Stimulated activated CD4-positive, alpha-beta T cell treated with anti-CD3 and anti-CD28 coated beads, TNF-alpha, amount 100 ng/mL, for 24 hours (primary cell): ENCODE data around the gene SAPCD1.

ENCODE experiments used
- DNase-seq, 3 experiments: peaks; one replicate each; pipeline ENCODE4 v3.0.0-alpha.2; 2020; ENCODE audit warnings: low read depth in 3 of 3

SAPCD1 gene

GRCh38 chr6:31762356-31762755, at the start of gene SAPCD1:
TSS of gene SAPCD1 (plus strand) at chr6:31762656. CDS start at chr6:31763055, 399 bp downstream.
- DNase-seq, result no peak

- no peak for DNase-seq
These were observed 49.0 kb upstream of the SAPCD1 start for GRCh38 chr6:31713465-31713864.

GRCh38 chr6:31713991-31714684, 48.3 kb upstream of the SAPCD1 start:
- DNase-seq, result no peak

- DNase-seq, result no peak
These were observed 47.2 kb upstream of the SAPCD1 start, which contains the start of gene LY6G6D for GRCh38 chr6:31715022-31715958. TSS of gene LY6G6D (plus strand) at chr6:31715348. CDS start at chr6:31715356, 8 bp downstream.

- DNase-seq, result no peak
These were observed 44.8 kb upstream of the SAPCD1 start for GRCh38 chr6:31717499-31718222.

- no peak for DNase-seq
These were observed 44.2 kb upstream of the SAPCD1 start for GRCh38 chr6:31718265-31718664.

GRCh38 chr6:31719001-31719400, 43.5 kb upstream of the SAPCD1 start:
- no peak for DNase-seq

GRCh38 chr6:31720196-31720770, 42.2 kb upstream of the SAPCD1 start:
- DNase-seq, result no peak

- DNase-seq, result no peak
These were observed 41.0 kb upstream of the SAPCD1 start, which contains the start of gene LY6G6C for GRCh38 chr6:31721351-31722020. TSS of gene LY6G6C (minus strand) at chr6:31721746. CDS start at chr6:31721679, 67 bp downstream.

GRCh38 chr6:31722173-31722572, 40.3 kb upstream of the SAPCD1 start:
- DNase-seq, result no peak

GRCh38 chr6:31723245-31723979, 39.0 kb upstream of the SAPCD1 start, which contains the start of gene MPIG6B:
TSS of gene MPIG6B (plus strand) at chr6:31723373. CDS start at chr6:31723384, 11 bp downstream.
- DNase-seq, result no peak

- no peak for DNase-seq
These were observed 38.3 kb upstream of the SAPCD1 start for GRCh38 chr6:31723980-31724691.

- no peak for DNase-seq
These were observed 36.7 kb upstream of the SAPCD1 start for GRCh38 chr6:31725502-31726350.

GRCh38 chr6:31727034-31727716, 35.3 kb upstream of the SAPCD1 start:
- DNase-seq, result no peak

GRCh38 chr6:31727717-31728671, 34.5 kb upstream of the SAPCD1 start:
- DNase-seq, result no peak

- DNase-seq, result no peak
These were observed 33.5 kb upstream of the SAPCD1 start, which contains the start of gene DDAH2 for GRCh38 chr6:31728767-31729514. TSS of gene DDAH2 (minus strand) at chr6:31729299. CDS start at chr6:31729161, 138 bp downstream.
